WI38 (cell line): ENCODE results near the gene NRM.

Experiments used
- H3K4me3 ChIP-seq: 2 replicates; pipeline ENCODE4 v1.5.1; 2011; ENCODE audit warnings: low read depth, mild to moderate bottlenecking, control low read depth, low read length
- TF ChIP-seq, protein P1 (sequence below): IDR thresholded peaks from 2 replicates; pipeline ENCODE4 v1.5.1; 2012; ENCODE audit warnings: low read depth, mild to moderate bottlenecking, control low read depth, low read length

Gene NRM, protein sequence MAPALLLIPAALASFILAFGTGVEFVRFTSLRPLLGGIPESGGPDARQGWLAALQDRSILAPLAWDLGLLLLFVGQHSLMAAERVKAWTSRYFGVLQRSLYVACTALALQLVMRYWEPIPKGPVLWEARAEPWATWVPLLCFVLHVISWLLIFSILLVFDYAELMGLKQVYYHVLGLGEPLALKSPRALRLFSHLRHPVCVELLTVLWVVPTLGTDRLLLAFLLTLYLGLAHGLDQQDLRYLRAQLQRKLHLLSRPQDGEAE

DNA sequence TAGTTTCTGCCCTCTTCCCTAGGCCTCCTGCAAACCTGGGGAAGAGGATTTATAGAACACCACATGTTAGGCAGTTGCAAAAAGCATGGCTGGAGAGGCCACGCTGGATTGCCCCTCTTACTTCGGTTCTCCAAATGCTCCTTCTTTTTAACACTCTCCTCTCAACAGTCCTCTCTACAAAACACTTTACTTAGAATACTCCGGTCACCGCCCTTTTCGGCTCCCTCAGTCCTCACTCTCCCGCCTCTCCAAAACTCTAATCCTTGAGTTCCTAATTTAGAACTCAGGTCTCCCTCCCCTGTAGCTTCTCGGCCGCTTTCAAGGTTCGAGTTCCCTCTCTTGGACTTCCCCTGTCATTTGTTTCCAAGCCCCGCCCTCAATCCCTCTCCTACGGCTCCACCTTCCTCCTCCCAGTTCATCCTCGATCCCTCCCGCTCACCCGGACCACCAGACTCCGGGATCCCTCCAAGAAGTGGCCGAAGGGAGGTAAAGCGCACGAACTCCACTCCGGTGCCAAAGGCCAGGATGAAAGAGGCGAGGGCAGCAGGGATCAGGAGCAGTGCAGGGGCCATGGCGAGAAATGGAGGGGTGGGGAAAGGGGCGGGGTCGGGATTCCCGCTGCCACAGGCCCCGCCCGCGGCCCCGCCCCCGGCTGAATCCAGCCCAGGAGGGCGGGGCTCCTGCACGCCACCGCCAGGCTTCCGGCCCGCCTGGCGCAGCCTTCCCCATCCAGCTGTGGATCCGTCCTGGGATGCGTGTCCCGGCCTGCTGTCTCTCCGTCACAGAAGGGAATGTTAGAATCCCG lies at the start of gene NRM:
NRM (minus strand) TSS at position 582 of the 805 bp plus-strand sequence; CDS start at position 572, 10 bp downstream.
- H3K4me3 ChIP-seq = peak within 1 kb of the TSS; percentile 70
- TF ChIP-seq, protein P1, sequence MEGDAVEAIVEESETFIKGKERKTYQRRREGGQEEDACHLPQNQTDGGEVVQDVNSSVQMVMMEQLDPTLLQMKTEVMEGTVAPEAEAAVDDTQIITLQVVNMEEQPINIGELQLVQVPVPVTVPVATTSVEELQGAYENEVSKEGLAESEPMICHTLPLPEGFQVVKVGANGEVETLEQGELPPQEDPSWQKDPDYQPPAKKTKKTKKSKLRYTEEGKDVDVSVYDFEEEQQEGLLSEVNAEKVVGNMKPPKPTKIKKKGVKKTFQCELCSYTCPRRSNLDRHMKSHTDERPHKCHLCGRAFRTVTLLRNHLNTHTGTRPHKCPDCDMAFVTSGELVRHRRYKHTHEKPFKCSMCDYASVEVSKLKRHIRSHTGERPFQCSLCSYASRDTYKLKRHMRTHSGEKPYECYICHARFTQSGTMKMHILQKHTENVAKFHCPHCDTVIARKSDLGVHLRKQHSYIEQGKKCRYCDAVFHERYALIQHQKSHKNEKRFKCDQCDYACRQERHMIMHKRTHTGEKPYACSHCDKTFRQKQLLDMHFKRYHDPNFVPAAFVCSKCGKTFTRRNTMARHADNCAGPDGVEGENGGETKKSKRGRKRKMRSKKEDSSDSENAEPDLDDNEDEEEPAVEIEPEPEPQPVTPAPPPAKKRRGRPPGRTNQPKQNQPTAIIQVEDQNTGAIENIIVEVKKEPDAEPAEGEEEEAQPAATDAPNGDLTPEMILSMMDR = no peak

DNA sequence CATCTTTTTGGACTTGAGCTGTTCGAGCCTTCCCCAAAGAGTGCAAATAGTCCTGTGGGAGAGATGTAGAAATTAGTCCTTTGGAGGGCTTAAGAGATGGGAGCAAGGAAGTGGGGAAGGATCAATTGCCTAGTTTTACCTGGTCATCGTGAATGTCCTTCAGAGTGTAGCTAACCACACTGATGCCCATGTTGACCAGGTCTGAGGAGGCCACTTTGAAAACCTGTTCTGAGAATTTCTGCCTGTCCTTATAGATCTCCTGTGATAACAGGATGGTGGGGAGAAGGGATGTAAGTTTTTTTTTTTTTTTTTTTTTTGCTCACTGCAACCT lies 49.7 kb upstream of the NRM start:
- H3K4me3 ChIP-seq = no peak overlapping the region
- TF ChIP-seq, protein P1 = no peak

DNA sequence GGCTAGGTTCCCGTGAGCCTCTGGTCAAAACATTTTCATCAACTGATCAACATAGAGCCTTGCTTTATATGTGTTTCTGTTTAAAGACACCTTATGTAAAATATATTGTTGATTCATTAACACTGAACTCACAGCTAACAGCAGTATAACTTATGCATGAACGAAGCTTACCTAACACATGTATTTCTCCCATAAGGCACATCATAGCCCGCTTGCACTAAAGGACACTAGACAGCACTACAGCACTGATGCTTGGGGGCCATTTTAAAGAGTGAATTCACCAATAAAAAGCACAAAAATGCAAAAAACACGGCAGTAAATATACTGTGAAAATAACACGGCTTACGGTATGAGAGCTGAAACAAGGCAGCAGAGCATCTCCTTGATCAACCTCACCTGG lies 47.7 kb upstream of the NRM start:
- TF ChIP-seq, protein P1 = no peak

DNA sequence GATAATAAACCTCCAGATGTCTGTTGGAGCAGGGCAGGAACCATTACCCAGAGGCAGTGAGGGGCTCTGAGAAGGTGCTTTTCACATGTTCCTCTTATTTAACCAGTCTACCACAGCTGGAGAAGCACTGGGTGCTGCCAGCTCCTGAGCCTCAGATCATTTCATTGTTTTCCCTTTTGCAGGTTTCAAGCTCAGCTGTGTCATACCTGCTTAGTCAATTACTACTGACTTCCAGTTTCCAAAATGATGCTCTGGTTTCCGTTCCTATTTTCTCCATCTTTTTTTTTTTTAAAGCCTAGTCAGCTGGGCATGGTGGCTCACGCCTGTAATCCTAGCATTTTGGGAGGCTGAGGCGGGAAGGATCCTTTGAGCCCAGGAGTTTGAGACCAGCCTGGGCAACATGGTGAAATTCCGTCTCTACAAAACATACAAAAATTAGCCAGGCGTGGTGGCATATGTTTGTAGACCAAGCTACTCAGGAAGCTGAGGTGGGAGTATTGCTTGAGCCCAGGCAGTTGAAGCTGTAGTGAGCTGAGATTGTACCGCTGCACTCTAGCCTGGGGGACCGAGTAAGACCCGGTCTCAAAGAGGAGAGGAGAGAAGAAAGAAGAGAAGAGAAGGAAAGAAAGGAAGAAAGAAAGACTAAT lies 45.0 kb upstream of the NRM start:
- no peak overlapping the region for H3K4me3 ChIP-seq
- TF ChIP-seq, protein P1 = no peak

More for the DNA sequence above, 47.7 kb upstream of the NRM start:
- no peak overlapping the region for H3K4me3 ChIP-seq

DNA sequence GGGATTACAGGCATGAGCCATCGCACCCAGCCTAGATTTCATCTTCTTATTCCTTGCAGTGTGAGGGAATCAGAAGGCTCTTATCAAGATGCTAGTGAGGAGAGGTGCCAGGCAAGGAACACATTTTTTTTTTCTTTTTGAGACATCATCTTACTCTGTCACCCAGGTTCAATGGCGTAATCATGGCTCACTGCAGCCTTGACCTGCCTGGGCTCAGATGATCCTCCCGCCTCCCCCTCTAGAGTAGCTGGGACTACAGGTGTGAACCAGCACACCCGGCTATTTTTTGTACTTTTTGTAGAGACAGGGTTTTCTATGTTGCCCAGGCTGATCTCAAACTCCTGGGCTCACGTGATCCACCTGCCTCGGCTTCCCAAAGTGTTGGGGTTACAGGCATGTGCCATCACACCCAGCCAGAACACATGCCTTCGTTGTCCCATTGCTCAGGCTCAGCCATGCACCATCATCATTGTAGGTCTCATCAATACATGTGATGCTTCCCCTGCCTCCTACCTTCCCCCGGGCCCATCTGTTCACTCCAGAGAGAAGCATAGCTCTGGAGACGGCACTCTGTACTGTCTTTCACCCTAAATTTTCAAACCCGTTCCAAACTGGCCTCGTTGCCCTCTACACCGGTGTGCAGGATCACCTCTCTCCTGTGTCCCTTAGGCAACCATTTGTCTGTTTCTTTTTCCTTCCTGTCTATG lies 41.6 kb upstream of the NRM start:
- TF ChIP-seq, protein P1 = no peak
- no peak overlapping the region for H3K4me3 ChIP-seq

DNA sequence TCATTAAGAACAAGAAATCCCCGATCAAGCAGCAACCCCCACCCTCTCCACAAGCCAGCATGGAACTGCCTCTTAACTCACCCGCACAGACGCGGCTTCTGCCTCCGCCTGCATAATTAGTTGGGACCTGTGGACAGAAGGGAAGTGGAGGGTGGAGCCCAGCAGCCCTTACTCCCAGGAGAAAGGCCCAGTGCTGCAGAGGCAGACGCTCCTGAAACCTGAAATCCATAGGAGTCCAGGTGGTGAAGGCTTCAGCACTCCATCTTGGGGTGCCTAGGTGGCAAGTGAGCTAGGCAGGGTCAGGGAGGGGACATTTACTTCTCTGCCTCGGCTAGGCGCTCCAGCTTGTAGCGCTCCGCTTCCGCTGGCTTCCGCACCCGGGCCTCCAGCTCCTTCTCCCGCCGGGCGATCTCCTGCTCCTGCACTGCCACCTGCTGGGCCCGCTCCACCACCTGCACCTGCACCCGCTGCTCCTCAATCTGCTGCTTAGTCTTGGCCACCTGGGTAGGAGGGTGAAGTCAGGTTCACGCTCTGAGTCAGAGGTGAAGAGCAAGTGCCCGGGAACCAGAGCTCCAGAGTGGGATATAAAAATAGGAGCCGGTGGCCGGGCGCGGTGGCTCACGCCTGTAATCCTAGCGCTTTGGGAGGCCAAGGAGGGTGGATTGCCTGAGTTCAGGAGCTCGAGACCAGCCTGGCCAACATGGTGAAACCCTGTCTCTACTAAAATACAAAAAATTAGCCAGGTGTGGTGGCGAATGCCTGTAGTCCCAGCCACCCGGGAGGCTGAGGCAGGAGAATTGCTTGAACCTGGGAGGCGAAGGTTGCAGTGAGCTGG lies 40.0 kb upstream of the NRM start:
- no peak overlapping the region for H3K4me3 ChIP-seq
- TF ChIP-seq, protein P1 = no peak
